ENCODE measurements around the gene CLNK.

DNA sequence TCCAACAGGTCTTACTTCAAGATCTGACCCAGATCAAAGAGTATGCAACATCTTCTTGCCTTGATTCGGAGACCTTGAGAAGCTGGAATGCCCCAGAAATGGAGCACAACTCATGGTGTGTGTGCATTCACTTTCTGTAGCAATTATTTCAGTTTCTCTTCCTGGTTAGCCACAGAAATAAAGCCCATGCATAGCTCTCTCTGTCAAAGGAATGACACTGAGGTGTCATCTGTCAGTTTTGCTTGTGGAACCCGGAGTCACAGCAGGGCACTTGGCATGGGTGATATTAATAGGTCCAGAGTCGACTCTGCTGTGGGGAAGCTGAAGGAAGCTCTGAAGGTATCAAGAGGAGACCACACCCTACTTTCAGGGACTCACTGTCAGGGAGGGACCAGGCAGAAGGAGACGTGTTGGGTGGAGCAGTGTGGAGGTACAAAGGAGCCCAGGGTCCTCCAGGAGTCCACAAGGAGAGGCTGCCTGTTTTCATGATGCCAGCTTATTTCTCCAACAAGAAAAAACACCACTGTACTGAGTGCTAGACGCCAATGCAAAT is 10.7 kb downstream of the CLNK start:
- TF ChIP-seq REST (IDR thresholded peaks at IDR 0.05): no peak
- TF ChIP-seq, protein P1, sequence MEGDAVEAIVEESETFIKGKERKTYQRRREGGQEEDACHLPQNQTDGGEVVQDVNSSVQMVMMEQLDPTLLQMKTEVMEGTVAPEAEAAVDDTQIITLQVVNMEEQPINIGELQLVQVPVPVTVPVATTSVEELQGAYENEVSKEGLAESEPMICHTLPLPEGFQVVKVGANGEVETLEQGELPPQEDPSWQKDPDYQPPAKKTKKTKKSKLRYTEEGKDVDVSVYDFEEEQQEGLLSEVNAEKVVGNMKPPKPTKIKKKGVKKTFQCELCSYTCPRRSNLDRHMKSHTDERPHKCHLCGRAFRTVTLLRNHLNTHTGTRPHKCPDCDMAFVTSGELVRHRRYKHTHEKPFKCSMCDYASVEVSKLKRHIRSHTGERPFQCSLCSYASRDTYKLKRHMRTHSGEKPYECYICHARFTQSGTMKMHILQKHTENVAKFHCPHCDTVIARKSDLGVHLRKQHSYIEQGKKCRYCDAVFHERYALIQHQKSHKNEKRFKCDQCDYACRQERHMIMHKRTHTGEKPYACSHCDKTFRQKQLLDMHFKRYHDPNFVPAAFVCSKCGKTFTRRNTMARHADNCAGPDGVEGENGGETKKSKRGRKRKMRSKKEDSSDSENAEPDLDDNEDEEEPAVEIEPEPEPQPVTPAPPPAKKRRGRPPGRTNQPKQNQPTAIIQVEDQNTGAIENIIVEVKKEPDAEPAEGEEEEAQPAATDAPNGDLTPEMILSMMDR (IDR thresholded peaks at IDR 0.05; ENCODE audit: low read depth, low read length, missing input control): no peak
- no peak for TF ChIP-seq MAX (IDR thresholded peaks at IDR 0.05)
- TF ChIP-seq, protein P2, sequence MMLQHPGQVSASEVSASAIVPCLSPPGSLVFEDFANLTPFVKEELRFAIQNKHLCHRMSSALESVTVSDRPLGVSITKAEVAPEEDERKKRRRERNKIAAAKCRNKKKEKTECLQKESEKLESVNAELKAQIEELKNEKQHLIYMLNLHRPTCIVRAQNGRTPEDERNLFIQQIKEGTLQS (IDR thresholded peaks at IDR 0.05): no peak
- no peak for TF ChIP-seq SP1 (IDR thresholded peaks at IDR 0.05)
- TF ChIP-seq, protein P3, sequence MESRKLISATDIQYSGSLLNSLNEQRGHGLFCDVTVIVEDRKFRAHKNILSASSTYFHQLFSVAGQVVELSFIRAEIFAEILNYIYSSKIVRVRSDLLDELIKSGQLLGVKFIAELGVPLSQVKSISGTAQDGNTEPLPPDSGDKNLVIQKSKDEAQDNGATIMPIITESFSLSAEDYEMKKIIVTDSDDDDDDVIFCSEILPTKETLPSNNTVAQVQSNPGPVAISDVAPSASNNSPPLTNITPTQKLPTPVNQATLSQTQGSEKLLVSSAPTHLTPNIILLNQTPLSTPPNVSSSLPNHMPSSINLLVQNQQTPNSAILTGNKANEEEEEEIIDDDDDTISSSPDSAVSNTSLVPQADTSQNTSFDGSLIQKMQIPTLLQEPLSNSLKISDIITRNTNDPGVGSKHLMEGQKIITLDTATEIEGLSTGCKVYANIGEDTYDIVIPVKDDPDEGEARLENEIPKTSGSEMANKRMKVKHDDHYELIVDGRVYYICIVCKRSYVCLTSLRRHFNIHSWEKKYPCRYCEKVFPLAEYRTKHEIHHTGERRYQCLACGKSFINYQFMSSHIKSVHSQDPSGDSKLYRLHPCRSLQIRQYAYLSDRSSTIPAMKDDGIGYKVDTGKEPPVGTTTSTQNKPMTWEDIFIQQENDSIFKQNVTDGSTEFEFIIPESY (IDR thresholded peaks at IDR 0.05): no peak
- no peak for TF ChIP-seq RAD21 (IDR thresholded peaks at IDR 0.05)
- TF ChIP-seq JUND (IDR thresholded peaks at IDR 0.05): no peak
